Ascending aorta (tissue), 2 donors: Measurements from ENCODE around the gene MPZL1. TPM values are rescaled to one million over a fixed set of nuclear protein-coding genes. Genes with fewer than 3 reads are reported as not detected.
"Not testable (repeated sequence)": the region's sequence is repeated elsewhere in the genome, so short reads cannot be mapped to it uniquely, and the experiment has no call there.

Source experiments
- DNase-seq, 2 donors: peaks; one replicate each; pipeline ENCODE4 v3.0.0-alpha.2; 2019; ENCODE audit warnings: low spot score in 2 of 2
- H3K27ac ChIP-seq, 2 donors: fragments of 200-600 bp; sonication (generic); one replicate each; pipeline ENCODE4 v1.5.1; 2016 to 2017; ENCODE audit warnings: mild to moderate bottlenecking in 1 of 2
- H3K27me3 ChIP-seq: fragments of 200-600 bp; sonication (generic); one replicate; pipeline ENCODE4 v1.5.1; 2017
- H3K36me3 ChIP-seq, 2 donors: fragments of 200-600 bp; sonication (generic); one replicate each; pipeline ENCODE4 v1.5.1; 2016
- H3K4me1 ChIP-seq, 2 donors: fragments of 200-600 bp; sonication (generic); one replicate each; pipeline ENCODE4 v1.5.1; 2016 to 2017; ENCODE audit warnings: mild to moderate bottlenecking in 1 of 2
- H3K4me3 ChIP-seq, 2 donors: fragments of 200-600 bp; sonication (generic); one replicate each; pipeline ENCODE4 v1.5.1; 2016 to 2017; ENCODE audit warnings: mild to moderate bottlenecking in 1 of 2
- H3K9me3 ChIP-seq, 2 donors: fragments of 200-600 bp; sonication (generic); one replicate each; pipeline ENCODE4 v1.5.1; 2016
- CTCF ChIP-seq, 3 experiments: fragments of 200-600 bp in 2 of 3; fragments of 450-650 bp in 1 of 3; sonication (generic) in 2 of 3; IDR thresholded peaks; one replicate each; pipeline ENCODE4 v1.5.1; 2016 to 2019; ENCODE audit warnings: antibody characterized with exemption in 3 of 3, mild to moderate bottlenecking in 1 of 3, moderate library complexity in 1 of 3
- intact Hi-C: fragments of 100-400 bp; cut with DNase I; formaldehyde crosslinking; loops from one replicate; pipeline ENCODE4 v1.15.1; 2023
- total RNA-seq: library from RNA; depleted of rRNA; stranded (reverse); fragments of >200 nt; gene quantifications from one replicate; pipeline ENCODE4 v1.1.0, GENCODE V29; 2016

MPZL1 gene
- total RNA-seq, 1 donor from 2014 or later: 58.9 TPM

DNA sequence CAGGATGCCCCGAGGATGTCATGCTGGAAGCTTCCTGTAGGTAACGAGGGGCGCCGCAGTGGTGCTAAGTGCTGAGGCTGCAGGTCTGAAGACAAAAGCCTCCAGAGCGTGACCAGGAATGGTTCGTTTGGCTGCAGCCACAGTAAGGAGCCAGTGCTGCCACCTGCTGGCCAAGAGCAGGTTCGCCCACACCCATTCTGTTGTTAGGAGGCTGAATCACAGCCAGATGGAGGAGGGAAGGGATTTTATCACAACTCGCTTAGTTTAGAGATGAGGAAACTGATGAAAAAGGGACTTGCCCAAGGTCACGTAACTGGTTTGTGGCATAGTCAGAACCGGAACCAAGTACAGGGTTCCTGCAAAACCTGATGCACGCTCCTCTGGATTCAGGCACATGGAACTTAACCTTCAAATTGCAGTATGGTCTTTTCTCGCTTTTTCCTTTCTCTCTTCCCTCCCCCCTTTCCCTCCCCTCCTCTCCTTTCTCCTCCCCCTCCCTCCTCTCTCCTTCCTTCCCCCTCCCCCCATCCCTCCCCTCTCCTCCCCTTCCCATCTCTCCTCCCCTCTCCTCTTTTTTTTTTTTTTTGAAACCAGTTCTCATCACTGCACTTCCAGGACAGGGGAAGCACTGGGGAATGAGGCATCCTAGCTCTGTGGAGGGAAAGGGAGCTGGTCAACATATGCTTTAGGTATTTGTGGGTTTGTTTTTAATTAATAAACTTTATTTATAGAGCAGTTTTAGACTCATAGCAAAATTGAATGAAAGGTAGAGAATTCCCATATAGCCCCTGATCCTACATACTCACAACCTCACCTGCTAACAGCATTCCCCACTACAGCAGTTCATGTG lies 81.8 kb downstream of the MPZL1 start:
- H3K27me3 ChIP-seq: no peaks in the 10 kb centered on the region
- no peak overlapping the region for H3K4me3 ChIP-seq
- H3K27ac ChIP-seq: no peak overlapping the region
- no peaks in the 10 kb centered on the region for H3K9me3 ChIP-seq
- TF ChIP-seq CTCF (IDR thresholded peaks at IDR 0.05): peak; percentile 91 to 96 (median 91)
- H3K4me1 ChIP-seq: peaks cover 0 to 2% of the 10 kb centered on the region in 2 donors
- no peaks in the 10 kb centered on the region for H3K36me3 ChIP-seq
- DNase-seq: peak; percentile 77 to 97
- intact Hi-C loops: loop anchor here (1.0 to 10.0 kb wide), 4 partner anchors 17 to 349 kb away; partner anchors contain the start of gene MPZL1

DNA sequence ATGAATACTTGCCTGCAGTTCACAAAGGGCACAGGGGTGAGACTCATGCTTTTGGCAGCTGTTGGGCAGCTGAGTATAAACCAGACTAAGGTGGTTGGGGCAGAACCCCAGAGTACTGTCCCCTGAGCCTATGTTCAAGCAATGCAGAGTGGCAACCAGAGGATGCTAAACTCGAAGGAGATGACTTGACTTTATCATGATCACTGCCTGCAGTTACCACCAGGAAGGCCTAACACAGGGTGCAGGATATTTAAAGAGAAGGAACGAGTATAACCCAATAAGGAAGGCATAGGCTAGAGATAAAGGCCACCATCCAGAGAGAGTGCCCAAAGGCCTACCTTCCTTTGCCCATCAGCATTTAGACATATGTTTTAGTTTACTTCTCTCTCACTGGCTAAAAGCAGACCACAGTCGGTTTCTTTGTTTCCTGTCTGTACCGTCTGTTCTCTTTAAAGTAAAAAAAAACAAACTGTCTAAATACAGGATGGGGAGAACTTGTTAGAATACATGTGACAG lies 83.3 kb downstream of the MPZL1 start:
- Histone ChIP-seq H3K4me3 (no peak overlapping the region), H3K9me3 (no peaks in the 10 kb centered on the region), H3K27ac (no peak overlapping the region), H3K4me1 (peaks cover 0 to 2% of the 10 kb centered on the region in 2 donors), H3K36me3 (no peaks in the 10 kb centered on the region), H3K27me3 (no peaks in the 10 kb centered on the region)
- TF ChIP-seq CTCF (IDR thresholded peaks at IDR 0.05): no peak
- intact Hi-C loops: loop anchor here (10.0 kb wide), 1 partner anchor 350 kb away; no protein-coding TSS in a partner anchor
- no peak for DNase-seq

DNA sequence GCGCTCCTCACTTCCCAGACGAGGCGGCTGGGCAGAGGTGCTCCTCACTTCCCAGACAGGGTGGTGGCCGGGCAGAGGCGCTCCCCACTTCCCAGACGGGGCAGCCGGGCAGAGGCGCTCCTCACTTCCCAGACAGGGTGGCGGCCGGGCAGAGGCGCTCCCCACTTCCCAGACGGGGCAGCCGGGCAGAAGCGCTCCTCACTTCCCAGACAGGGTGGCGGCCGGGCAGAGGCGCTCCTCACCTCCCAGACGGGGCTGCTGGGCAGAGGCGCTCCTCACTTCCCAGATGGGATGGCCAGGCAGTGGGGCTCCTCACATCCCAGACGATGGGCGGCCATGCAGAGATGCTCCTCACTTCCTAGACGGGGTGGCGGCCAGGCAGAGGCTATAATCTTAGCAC lies 84.5 kb downstream of the MPZL1 start:
- intact Hi-C loops: loop anchor here (10.0 kb wide), 1 partner anchor 351 kb away; no protein-coding TSS in a partner anchor

DNA sequence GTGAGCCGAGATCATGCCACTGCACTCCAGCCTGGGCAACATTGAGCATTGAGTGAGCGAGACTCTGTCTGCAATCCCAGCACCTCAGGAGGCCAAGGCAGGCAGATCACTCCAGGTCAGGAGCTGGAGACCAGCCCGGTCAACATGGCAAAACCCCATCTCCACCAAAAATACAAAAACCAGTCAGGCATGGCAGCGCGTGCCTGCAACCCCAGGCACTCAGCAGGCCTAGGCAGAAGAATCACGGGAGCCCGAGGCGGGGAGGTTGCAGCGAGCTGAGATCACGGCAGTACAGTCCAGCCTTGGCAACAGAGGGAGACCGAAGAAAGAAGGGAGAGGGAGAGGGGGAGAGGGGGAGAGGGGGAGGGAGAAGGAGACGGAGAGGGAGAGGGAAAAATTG lies 84.9 kb downstream of the MPZL1 start:
- H3K27me3 ChIP-seq, H3K36me3 ChIP-seq, H3K9me3 ChIP-seq, H3K4me1 ChIP-seq, DNase-seq, H3K27ac ChIP-seq, H3K4me3 ChIP-seq: not testable (repeated sequence)
- intact Hi-C loops: loop anchor here (10.0 kb wide), 1 partner anchor 352 kb away; no protein-coding TSS in a partner anchor

More for the DNA sequence above, 84.5 kb downstream of the MPZL1 start:
- not testable (repeated sequence) for DNase-seq, H3K27ac ChIP-seq, H3K27me3 ChIP-seq, H3K36me3 ChIP-seq, H3K4me1 ChIP-seq, H3K4me3 ChIP-seq, H3K9me3 ChIP-seq

- DNase-seq: no peak
- Histone ChIP-seq H3K4me1 (peaks cover 0 to 1% of the 10 kb centered on the region in 2 donors), H3K27me3 (no peaks in the 10 kb centered on the region), H3K4me3 (no peak overlapping the region), H3K9me3 (peaks cover 0 to 3% of the 10 kb centered on the region in 2 donors), H3K36me3 (no peaks in the 10 kb centered on the region), H3K27ac (no peak overlapping the region)
- intact Hi-C loops: loop anchor here (10.0 kb wide), 1 partner anchor 353 kb away; no protein-coding TSS in a partner anchor
- TF ChIP-seq CTCF (IDR thresholded peaks at IDR 0.05): no peak
Observed at GRCh38 chr1:167808104-167808503, 86.3 kb downstream of the MPZL1 start.

- Histone ChIP-seq H3K4me3 (no peak overlapping the region), H3K36me3 (no peaks in the 10 kb centered on the region), H3K27me3 (no peaks in the 10 kb centered on the region), H3K27ac (no peak overlapping the region), H3K4me1 (no peaks in the 10 kb centered on the region), H3K9me3 (peaks cover 0 to 3% of the 10 kb centered on the region in 2 donors)
- intact Hi-C loops: loop anchor here (10.0 kb wide), 1 partner anchor 354 kb away; no protein-coding TSS in a partner anchor
- TF ChIP-seq CTCF (IDR thresholded peaks at IDR 0.05): no peak
- DNase-seq: no peak
Observed at GRCh38 chr1:167808690-167809089, 86.9 kb downstream of the MPZL1 start.
